ENCODE measurements around the gene OR10H5.
A peak's percentile ranks its signal among the peaks of the same experiment; 100 is the strongest.
"Not testable (repeated sequence)": the region's sequence is repeated elsewhere in the genome, so short reads cannot be mapped to it uniquely, and the experiment has no call there.

The OR10H5 gene

DNA sequence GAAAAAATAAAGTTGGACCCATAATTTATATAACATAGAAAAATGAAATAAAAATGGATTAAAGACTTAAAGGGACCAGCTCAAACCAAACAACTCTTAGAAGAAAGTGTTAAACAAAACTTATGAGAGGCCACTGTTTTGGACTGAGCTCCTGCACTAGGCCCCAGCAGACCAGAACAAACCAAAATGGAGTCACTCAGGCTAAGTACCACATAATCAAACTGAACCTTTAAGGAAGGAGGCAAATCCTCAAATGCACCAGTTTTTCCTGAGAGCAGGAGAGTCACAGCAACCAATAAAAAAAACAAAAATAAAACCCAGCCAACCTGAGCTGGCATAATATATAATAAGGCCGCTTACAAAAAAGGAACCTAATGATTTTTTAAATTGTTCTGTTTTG, 38.3 kb downstream of the OR10H5 start:
- DNase-seq (no peak), ATAC-seq (replicated peaks) (no peak)
- H3K9me3 Mint-ChIP-seq = no peaks in the 10 kb centered on the region
- H3K4me1 Mint-ChIP-seq (ENCODE audit: low read depth in 2 of 2) = peaks cover 4 to 9% of the 10 kb centered on the region in 2 donors
- H3K4me3 Mint-ChIP-seq = no peak overlapping the region
- peaks cover 0 to 4% of the 10 kb centered on the region in 2 donors for H3K27me3 Mint-ChIP-seq
- H3K27ac Mint-ChIP-seq = no peak overlapping the region
- H3K36me3 Mint-ChIP-seq (ENCODE audit: insufficient read depth) = no peaks in the 10 kb centered on the region

DNA sequence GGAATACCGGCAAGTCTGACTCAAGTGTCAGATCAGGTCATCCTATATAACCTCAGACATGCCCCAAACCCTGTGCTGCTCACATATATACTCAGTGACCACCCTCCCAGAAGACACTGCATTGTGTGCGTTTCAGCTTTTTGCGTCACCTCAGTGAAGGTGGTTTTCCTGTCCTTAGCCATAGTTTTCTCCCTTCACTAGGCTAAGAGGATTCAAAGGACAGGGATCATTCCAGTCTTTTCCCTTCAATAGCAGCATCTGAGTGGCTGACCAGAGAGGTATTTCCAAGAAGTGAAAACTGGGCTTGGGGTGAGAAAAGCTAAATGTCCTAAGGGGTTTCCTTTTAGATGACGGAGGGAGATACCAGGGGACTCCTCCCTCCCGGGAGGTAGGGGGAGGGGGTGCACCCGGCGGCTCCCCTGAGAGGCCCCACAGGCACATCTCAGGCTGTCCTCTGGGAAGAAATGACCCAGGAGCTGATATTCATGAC, 40.7 kb downstream of the OR10H5 start:
- H3K27me3 Mint-ChIP-seq = peaks cover 0 to 4% of the 10 kb centered on the region in 2 donors
- H3K9me3 Mint-ChIP-seq = no peaks in the 10 kb centered on the region
- H3K4me3 Mint-ChIP-seq = no peak overlapping the region
- H3K4me1 Mint-ChIP-seq (ENCODE audit: low read depth in 2 of 2) = peaks cover 0 to 9% of the 10 kb centered on the region in 2 donors
- DNase-seq = no peak
- no peaks in the 10 kb centered on the region for H3K36me3 Mint-ChIP-seq (ENCODE audit: insufficient read depth)
- H3K27ac Mint-ChIP-seq = no peak overlapping the region
- ATAC-seq (replicated peaks) = no peak

GRCh38 chr19:15828611-15829305, 41.3 kb downstream of the OR10H5 start:
- H3K27me3 Mint-ChIP-seq; DNase-seq; H3K36me3 Mint-ChIP-seq (ENCODE audit: insufficient read depth); H3K4me3 Mint-ChIP-seq; H3K4me1 Mint-ChIP-seq (ENCODE audit: low read depth in 2 of 2); H3K9me3 Mint-ChIP-seq; ATAC-seq (replicated peaks): not testable (repeated sequence)
- H3K27ac Mint-ChIP-seq = peak overlapping the region in 1 of 2 donors; percentile 11

DNA sequence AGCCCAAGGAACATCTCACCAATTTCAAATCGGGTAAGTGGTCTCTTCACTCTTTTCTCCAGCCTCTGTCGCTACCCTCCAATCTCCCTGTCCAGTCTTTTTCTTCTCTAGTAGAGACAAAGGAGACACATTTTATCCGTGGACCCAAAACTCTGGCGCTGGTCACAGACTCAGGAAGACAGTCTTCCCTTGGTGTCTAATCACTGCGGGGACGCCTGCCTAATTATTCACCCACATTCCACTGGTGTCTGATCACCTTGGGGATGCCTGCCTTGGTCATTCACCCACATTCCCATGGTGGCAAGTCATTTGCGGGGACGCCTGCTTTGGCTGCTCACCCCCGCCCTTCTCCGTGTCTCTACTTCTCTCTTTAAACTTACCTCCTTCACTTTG, 41.8 kb downstream of the OR10H5 start:
- ATAC-seq (replicated peaks) (no peak), DNase-seq (no peak)
- H3K9me3 Mint-ChIP-seq = no peaks in the 10 kb centered on the region
- no peaks in the 10 kb centered on the region for H3K36me3 Mint-ChIP-seq (ENCODE audit: insufficient read depth)
- H3K4me1 Mint-ChIP-seq (ENCODE audit: low read depth in 2 of 2) = peaks cover 0 to 9% of the 10 kb centered on the region in 2 donors
- H3K27me3 Mint-ChIP-seq = peaks cover 0 to 4% of the 10 kb centered on the region in 2 donors
- peak overlapping the region in 1 of 2 donors; percentile 11 for H3K27ac Mint-ChIP-seq
- H3K4me3 Mint-ChIP-seq = no peak overlapping the region

DNA sequence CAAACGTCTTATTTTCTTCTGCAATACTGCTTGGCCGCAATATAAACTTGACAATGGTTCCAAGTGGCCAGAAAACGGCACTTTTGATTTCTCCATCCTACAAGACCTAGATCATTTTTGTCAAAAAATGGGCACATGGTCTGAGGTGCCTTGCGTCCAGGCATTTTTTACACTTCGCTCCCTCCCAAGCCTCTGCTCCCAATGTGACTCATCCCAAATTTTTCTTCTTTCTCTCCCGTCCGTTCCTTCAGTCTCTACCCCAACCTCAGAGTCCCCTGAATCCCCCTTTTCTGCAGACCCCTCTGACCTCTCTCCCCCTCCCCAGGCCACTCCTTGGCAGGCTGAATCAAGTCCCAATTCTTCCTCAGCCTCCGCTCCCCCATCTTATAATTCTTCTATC, 42.3 kb downstream of the OR10H5 start:
- peaks cover 0 to 9% of the 10 kb centered on the region in 2 donors for H3K4me1 Mint-ChIP-seq (ENCODE audit: low read depth in 2 of 2)
- no peak overlapping the region for H3K27ac Mint-ChIP-seq
- no peak for DNase-seq

GRCh38 chr19:15831626-15832025, 44.2 kb downstream of the OR10H5 start:
- Mint-ChIP-seq H3K36me3 (ENCODE audit: insufficient read depth) (peaks cover 4% of the 10 kb centered on the region), H3K27me3 (peaks cover 0 to 4% of the 10 kb centered on the region in 2 donors), H3K4me3 (no peak overlapping the region), H3K4me1 (ENCODE audit: low read depth in 2 of 2) (peaks cover 7 to 17% of the 10 kb centered on the region in 2 donors), H3K9me3 (no peaks in the 10 kb centered on the region), H3K27ac (no peak overlapping the region)
- DNase-seq = no peak
- ATAC-seq (replicated peaks) = no peak

More for the DNA sequence above, 42.3 kb downstream of the OR10H5 start:
- H3K4me3 Mint-ChIP-seq = no peak overlapping the region
- no peaks in the 10 kb centered on the region for H3K36me3 Mint-ChIP-seq (ENCODE audit: insufficient read depth)
- H3K9me3 Mint-ChIP-seq = no peaks in the 10 kb centered on the region
- ATAC-seq (replicated peaks) = no peak
- H3K27me3 Mint-ChIP-seq = peaks cover 0 to 4% of the 10 kb centered on the region in 2 donors

DNA sequence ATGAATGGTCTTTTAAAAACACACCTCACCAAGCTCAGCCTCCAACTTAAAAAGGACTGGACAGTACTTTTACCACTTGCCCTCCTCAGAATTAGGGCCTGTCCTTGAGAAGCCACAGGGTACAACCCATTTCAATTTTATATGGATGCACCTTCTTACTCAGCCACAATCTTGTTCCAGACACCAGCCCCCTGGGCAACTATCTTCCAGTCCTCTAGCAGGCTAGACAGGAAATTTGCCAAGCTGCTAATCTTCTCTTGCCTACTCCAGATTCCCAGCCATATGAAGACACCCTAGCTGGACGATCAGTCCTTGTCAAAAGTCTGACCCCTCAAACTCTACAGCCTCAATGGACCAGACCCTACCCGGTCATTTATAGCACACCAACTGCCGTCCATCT, 46.8 kb downstream of the OR10H5 start:
- H3K9me3 Mint-ChIP-seq; DNase-seq; H3K27me3 Mint-ChIP-seq; ATAC-seq (replicated peaks); H3K27ac Mint-ChIP-seq; H3K4me3 Mint-ChIP-seq; H3K36me3 Mint-ChIP-seq (ENCODE audit: insufficient read depth): not testable (repeated sequence)
- peaks cover 17 to 20% of the 10 kb centered on the region in 2 donors for H3K4me1 Mint-ChIP-seq (ENCODE audit: low read depth in 2 of 2)

- peak; percentile 42 to 49 (median 46) for DNase-seq
- H3K4me3 Mint-ChIP-seq = peak overlapping the region; percentile 88 to 90
- not testable (repeated sequence) for H3K9me3 Mint-ChIP-seq; H3K36me3 Mint-ChIP-seq (ENCODE audit: insufficient read depth); H3K27me3 Mint-ChIP-seq
- H3K27ac Mint-ChIP-seq = peak overlapping the region; percentile 93 to 94
- peaks cover 15 to 17% of the 10 kb centered on the region in 2 donors for H3K4me1 Mint-ChIP-seq (ENCODE audit: low read depth in 2 of 2)
- peak; percentile 57 for ATAC-seq (replicated peaks)
Observed at GRCh38 chr19:15835565-15836329, 48.3 kb downstream of the OR10H5 start.

DNA sequence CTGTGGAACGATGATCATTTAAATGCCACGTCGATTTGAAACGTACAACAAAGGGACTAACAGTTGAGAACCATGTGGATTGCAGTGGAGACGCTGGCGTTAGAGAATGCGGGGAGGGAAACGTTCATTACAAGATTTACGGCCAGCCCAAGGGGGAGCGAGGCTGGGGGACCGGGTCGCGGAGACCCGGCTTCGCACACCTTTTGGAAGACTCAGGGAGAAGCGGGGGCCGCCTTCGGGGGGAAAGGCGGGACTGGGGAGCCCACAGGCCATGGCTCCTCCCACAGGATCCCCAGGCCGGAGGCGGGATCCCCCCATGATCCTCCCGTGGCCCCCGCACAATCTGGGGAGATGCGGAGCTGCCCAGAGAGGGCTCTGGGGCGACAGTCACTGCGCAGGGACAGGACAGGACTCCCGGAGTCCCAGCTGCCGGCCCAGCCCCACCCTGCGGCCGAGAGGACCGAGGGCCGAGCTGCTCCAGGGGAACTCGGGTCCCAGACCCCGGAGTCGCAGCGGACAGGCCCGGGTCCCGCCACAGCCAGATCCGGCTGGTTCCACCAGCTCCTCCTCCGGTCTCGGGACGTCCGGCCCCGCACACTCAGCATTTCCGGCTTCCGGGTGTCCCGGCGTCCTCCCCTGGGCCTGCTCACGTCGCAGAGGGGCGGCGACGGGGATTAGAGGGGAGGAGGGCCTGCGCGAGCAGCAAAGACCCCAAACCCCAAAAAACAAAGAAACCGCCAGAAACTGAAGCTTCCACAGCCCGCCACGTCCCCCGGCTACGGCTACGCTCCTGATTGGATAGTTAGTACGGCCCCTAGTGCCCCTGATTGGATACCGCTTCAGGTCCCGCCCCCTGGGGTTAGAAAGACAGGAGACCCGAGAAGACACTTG, 49.1 kb downstream of the OR10H5 start:
- Mint-ChIP-seq H3K4me3 (peak overlapping the region; percentile 88 to 90), H3K27ac (peak overlapping the region; percentile 93 to 94), H3K27me3 (no peaks in the 10 kb centered on the region), H3K4me1 (ENCODE audit: low read depth in 2 of 2) (peaks cover 15 to 17% of the 10 kb centered on the region in 2 donors), H3K36me3 (ENCODE audit: insufficient read depth) (peaks cover 9% of the 10 kb centered on the region), H3K9me3 (no peaks in the 10 kb centered on the region)
- ATAC-seq (replicated peaks) (peak; percentile 86), DNase-seq (peak; percentile 91 to 95 (median 95))

- H3K9me3 Mint-ChIP-seq = no peaks in the 10 kb centered on the region
- ATAC-seq (replicated peaks) = no peak
- peak overlapping the region; percentile 93 to 94 for H3K27ac Mint-ChIP-seq
- H3K4me3 Mint-ChIP-seq = peak overlapping the region; percentile 88 to 90
- peaks cover 17 to 19% of the 10 kb centered on the region in 2 donors for H3K4me1 Mint-ChIP-seq (ENCODE audit: low read depth in 2 of 2)
- H3K27me3 Mint-ChIP-seq = no peaks in the 10 kb centered on the region
- DNase-seq = no peak
- peaks cover 9% of the 10 kb centered on the region for H3K36me3 Mint-ChIP-seq (ENCODE audit: insufficient read depth)
Observed at GRCh38 chr19:15837221-15837731, 49.8 kb downstream of the OR10H5 start.

DNA sequence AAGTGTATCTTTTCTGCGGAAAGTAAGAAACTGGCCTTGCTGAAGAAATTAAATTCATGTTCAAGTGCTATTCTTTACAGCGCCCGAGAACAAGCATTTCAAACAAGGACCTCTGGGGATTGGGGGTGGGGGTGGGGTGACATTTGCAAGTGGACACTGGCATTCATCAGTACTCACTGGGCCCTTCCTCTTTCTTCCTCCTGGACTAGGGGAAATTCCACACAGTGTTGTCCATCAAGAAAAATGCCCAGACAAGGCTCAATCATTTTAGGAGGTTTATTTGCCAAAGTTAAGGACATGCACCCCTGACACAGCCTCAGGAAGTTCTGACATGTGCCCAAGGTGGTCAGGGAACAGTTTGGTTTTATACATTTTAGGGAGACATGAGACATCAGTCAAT, 50.9 kb downstream of the OR10H5 start:
- H3K27me3 Mint-ChIP-seq = no peaks in the 10 kb centered on the region
- H3K36me3 Mint-ChIP-seq (ENCODE audit: insufficient read depth) = peaks cover 9% of the 10 kb centered on the region
- H3K27ac Mint-ChIP-seq = no peak overlapping the region
- H3K4me1 Mint-ChIP-seq (ENCODE audit: low read depth in 2 of 2) = peaks cover 25 to 27% of the 10 kb centered on the region in 2 donors
- ATAC-seq (replicated peaks) (no peak), DNase-seq (no peak)
- no peak overlapping the region for H3K4me3 Mint-ChIP-seq
- no peaks in the 10 kb centered on the region for H3K9me3 Mint-ChIP-seq

- DNase-seq; H3K4me3 Mint-ChIP-seq; H3K9me3 Mint-ChIP-seq; H3K36me3 Mint-ChIP-seq (ENCODE audit: insufficient read depth); H3K27ac Mint-ChIP-seq; H3K27me3 Mint-ChIP-seq; ATAC-seq (replicated peaks): not testable (repeated sequence)
- H3K4me1 Mint-ChIP-seq (ENCODE audit: low read depth in 2 of 2) = peaks cover 35 to 36% of the 10 kb centered on the region in 2 donors
Observed at GRCh38 chr19:15839888-15840287, 52.4 kb downstream of the OR10H5 start.

DNA sequence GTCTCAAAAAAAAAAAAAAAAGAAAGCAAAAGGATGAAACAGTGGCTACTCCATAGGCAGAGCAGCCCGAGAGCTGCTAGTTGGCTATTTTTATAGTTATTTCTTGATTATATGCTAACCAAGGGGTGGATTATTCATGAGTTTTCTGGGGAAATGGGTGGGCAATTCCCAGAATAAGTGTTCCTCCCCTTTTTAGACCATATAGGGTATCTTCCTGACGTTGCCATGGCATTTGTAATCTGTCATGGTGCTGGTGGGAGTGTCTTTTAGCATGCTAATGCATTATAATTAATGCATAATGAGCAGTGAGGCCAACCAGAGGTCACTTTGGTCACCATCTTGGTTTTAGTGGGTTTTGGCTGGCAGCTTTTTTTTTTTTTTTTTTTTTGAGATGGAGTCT, 53.4 kb downstream of the OR10H5 start:
- Mint-ChIP-seq H3K4me3 (no peak overlapping the region), H3K4me1 (ENCODE audit: low read depth in 2 of 2) (peaks cover 39 to 42% of the 10 kb centered on the region in 2 donors), H3K27me3 (no peaks in the 10 kb centered on the region), H3K27ac (no peak overlapping the region), H3K36me3 (ENCODE audit: insufficient read depth) (peaks cover 9% of the 10 kb centered on the region), H3K9me3 (no peaks in the 10 kb centered on the region)
- DNase-seq (no peak), ATAC-seq (replicated peaks) (no peak)
